Loucy (cell line): Measurements from ENCODE around the gene CEP85L.

Experiments
- H2AFZ ChIP-seq: fragments of 200-600 bp; sonication (generic); 2 replicates; pipeline ENCODE4 v1.6.0; 2016; ENCODE audit warnings: antibody characterized with exemption, mild to moderate bottlenecking, low read length, moderate library complexity
- H3F3A ChIP-seq: fragments of 200-600 bp; 2 replicates; pipeline ENCODE4 v1.6.0; 2016; ENCODE audit warnings: antibody characterized with exemption, low read depth, mild to moderate bottlenecking
- H3K27me3 ChIP-seq: fragments of 200-600 bp; sonication (generic); 2 replicates; pipeline ENCODE4 v1.6.1; 2014; ENCODE audit warnings: low read length, mild to moderate bottlenecking; ENCODE audit not compliant: insufficient read depth, poor library complexity, severe bottlenecking
- H3K36me3 ChIP-seq: fragments of 200-600 bp; sonication (generic); 2 replicates; pipeline ENCODE4 v1.6.1; 2016; ENCODE audit warnings: low read length; ENCODE audit not compliant: insufficient read depth
- H3K4me1 ChIP-seq: fragments of 200-600 bp; sonication (generic); 2 replicates; pipeline ENCODE4 v1.5.1; 2014; ENCODE audit warnings: low read length, mild to moderate bottlenecking; ENCODE audit not compliant: insufficient read depth, poor library complexity, severe bottlenecking
- H3K4me2 ChIP-seq: fragments of 200-600 bp; sonication (generic); 2 replicates; pipeline ENCODE4 v1.6.0; 2014; ENCODE audit warnings: antibody characterized with exemption, low read length, low read depth, mild to moderate bottlenecking; ENCODE audit not compliant: poor library complexity, severe bottlenecking
- H3K4me3 ChIP-seq: fragments of 200-600 bp; sonication (generic); 2 replicates; pipeline ENCODE4 v1.5.1; 2014; ENCODE audit warnings: low read length, mild to moderate bottlenecking, mixed read lengths; ENCODE audit not compliant: poor library complexity, severe bottlenecking
- H3K79me2 ChIP-seq: fragments of 200-600 bp; sonication (generic); 2 replicates; pipeline ENCODE4 v1.6.1; 2014; ENCODE audit warnings: low read length; ENCODE audit not compliant: insufficient read depth
- H3K9ac ChIP-seq: fragments of 200-600 bp; sonication (generic); 2 replicates; pipeline ENCODE4 v1.6.0; 2014; ENCODE audit warnings: mild to moderate bottlenecking, low read depth, low read length, moderate library complexity; ENCODE audit not compliant: poor library complexity, severe bottlenecking
- H3K9me2 ChIP-seq: fragments of 200-600 bp; sonication (generic); replicated peaks from 2 replicates; pipeline ENCODE4 v1.6.1; 2016; ENCODE audit warnings: low read depth, low read length, mixed read lengths
- H3K9me3 ChIP-seq: fragments of 200-600 bp; sonication (generic); 2 replicates; pipeline ENCODE4 v1.6.1; 2014; ENCODE audit warnings: mild to moderate bottlenecking, antibody characterized with exemption, low read length, low read depth; ENCODE audit not compliant: insufficient read depth
- H4K20me1 ChIP-seq: fragments of 200-600 bp; sonication (generic); 2 replicates; pipeline ENCODE4 v1.6.0; 2014; ENCODE audit warnings: antibody characterized with exemption, low read length, mild to moderate bottlenecking; ENCODE audit not compliant: insufficient read depth, poor library complexity, severe bottlenecking
- CTCF ChIP-seq: fragments of 200-600 bp; sonication (generic); conservative IDR thresholded peaks from 2 replicates; pipeline ENCODE4 v1.5.1; 2014; ENCODE audit warnings: mild to moderate bottlenecking, antibody characterized with exemption, low read length
- EZH2phosphoT487 ChIP-seq: fragments of 200-600 bp; IDR thresholded peaks from 2 replicates; pipeline ENCODE4 v1.6.1; 2018; ENCODE audit warnings: antibody characterized with exemption, mild to moderate bottlenecking, moderate library complexity, borderline replicate concordance

CEP85L gene

DNA sequence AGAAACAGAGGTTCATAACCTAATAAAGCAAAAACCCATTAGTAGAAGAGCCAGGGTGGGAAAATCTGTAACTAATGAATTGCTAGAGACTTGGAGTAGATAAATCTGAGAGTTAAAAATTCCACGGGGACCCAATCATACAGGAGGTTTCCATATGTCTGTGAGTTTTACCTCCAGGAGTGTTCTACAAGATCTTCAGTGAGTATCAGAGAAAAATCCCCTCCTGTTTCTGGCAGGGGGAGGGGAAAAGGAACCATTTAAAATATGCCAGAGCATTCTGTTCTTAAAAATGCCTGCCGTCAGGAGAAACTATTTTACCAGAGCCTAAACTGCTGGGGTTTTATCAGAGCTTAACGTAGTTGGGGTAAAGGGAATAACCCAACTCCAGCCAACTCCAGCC, 157.3 kb downstream of the CEP85L start:
- Histone ChIP-seq H3K9ac (no peak overlapping the region), H3F3A (no peaks in the 10 kb centered on the region), H3K4me2 (no peak overlapping the region), H4K20me1 (no peaks in the 10 kb centered on the region), H3K4me3 (no peak overlapping the region), H3K36me3 (peaks cover 56% of the 10 kb centered on the region), H3K79me2 (no peaks in the 10 kb centered on the region), H3K27me3 (no peaks in the 10 kb centered on the region), H3K4me1 (no peaks in the 10 kb centered on the region), H3K9me2 (no peaks in the 10 kb centered on the region), H3K9me3 (peaks cover 7% of the 10 kb centered on the region; the same call in 1 of the 2 replicates), H2AFZ (no peak overlapping the region)
- TF ChIP-seq CTCF (no peak), EZH2phosphoT487 (no peak)

- no peaks in the 10 kb centered on the region for H3K9me2 ChIP-seq
- H4K20me1 ChIP-seq = no peaks in the 10 kb centered on the region
- peaks cover 18% of the 10 kb centered on the region; the same call in 1 of the 2 replicates for H3K9me3 ChIP-seq
- H3K79me2 ChIP-seq = no peaks in the 10 kb centered on the region
- H3K4me3 ChIP-seq = no peak overlapping the region
- H3K4me1 ChIP-seq = no peaks in the 10 kb centered on the region
- H3K27me3 ChIP-seq = no peaks in the 10 kb centered on the region
- no peak overlapping the region for H3K4me2 ChIP-seq
- no peak overlapping the region for H2AFZ ChIP-seq
- no peaks in the 10 kb centered on the region for H3F3A ChIP-seq
- H3K9ac ChIP-seq = no peak overlapping the region
- H3K36me3 ChIP-seq = peaks cover 67% of the 10 kb centered on the region
- TF ChIP-seq EZH2phosphoT487 (no peak), CTCF (no peak)
Measured at GRCh38 chr6:118489990-118490389, 161.4 kb downstream of the CEP85L start.

DNA sequence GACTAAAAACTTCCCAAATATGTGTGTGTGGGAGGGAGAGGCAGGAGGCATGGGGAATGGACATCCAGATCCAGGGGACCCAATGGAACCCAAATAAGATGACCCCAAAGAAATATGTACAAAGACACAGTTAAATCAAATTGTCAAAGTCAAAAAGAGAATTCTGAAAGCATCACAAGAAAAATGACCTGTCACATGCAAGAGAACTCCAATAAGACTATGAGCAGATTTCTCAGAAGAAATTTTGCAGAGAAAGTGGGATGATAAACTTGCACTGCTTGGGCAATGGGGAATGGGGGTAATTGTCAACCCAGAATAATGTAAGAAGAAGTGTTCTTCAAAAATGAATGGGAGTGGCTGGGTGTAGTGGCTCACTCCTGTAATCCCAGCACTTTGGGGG, 162.8 kb downstream of the CEP85L start:
- H3K9ac ChIP-seq = no peak overlapping the region
- H3K27me3 ChIP-seq = no peaks in the 10 kb centered on the region
- H3K4me3 ChIP-seq = no peak overlapping the region
- H3K9me3 ChIP-seq = peaks cover 18% of the 10 kb centered on the region; the same call in 1 of the 2 replicates
- no peak overlapping the region for H2AFZ ChIP-seq
- peaks cover 63% of the 10 kb centered on the region for H3K36me3 ChIP-seq
- no peaks in the 10 kb centered on the region for H3F3A ChIP-seq
- H3K4me2 ChIP-seq = no peak overlapping the region
- no peaks in the 10 kb centered on the region for H3K79me2 ChIP-seq
- TF ChIP-seq CTCF = no peak
- TF ChIP-seq EZH2phosphoT487 = no peak
- H3K4me1 ChIP-seq = no peaks in the 10 kb centered on the region
- H4K20me1 ChIP-seq = no peaks in the 10 kb centered on the region
- H3K9me2 ChIP-seq = no peaks in the 10 kb centered on the region
